SU-DHL-6 (cell line): ENCODE results near the gene FIGN.

Experiments
- H2AFZ ChIP-seq: fragments of 200-600 bp; sonication (generic); 2 replicates; pipeline ENCODE4 v1.6.1; 2014; ENCODE audit warnings: low read depth, mild to moderate bottlenecking, moderate library complexity, mixed read lengths, antibody characterized with exemption, low read length; ENCODE audit not compliant: severe bottlenecking
- H3F3A ChIP-seq: fragments of 200-600 bp; shearing (Covaris generic); 2 replicates; pipeline ENCODE4 v1.6.0; 2016; ENCODE audit warnings: antibody characterized with exemption, mild to moderate bottlenecking; ENCODE audit not compliant: insufficient read depth
- H3K27ac ChIP-seq: fragments of 200-600 bp; sonication (generic); 2 replicates; pipeline ENCODE4 v1.5.1; 2016; ENCODE audit warnings: low read depth, mild to moderate bottlenecking, low read length, moderate library complexity, mixed read lengths
- H3K27me3 ChIP-seq: fragments of 200-600 bp; sonication (generic), shearing (Covaris generic); 2 replicates; pipeline ENCODE4 v1.6.0; 2014; ENCODE audit warnings: mild to moderate bottlenecking, low read length
- H3K36me3 ChIP-seq: fragments of 200-600 bp; sonication (generic); 2 replicates; pipeline ENCODE4 v1.6.1; 2014; ENCODE audit warnings: mild to moderate bottlenecking, low read length, mixed read lengths
- H3K4me2 ChIP-seq: fragments of 300-600, 200-600 bp; shearing (Covaris generic), sonication (generic); 2 replicates; pipeline ENCODE4 v1.6.0; 2014; ENCODE audit warnings: low read length, low read depth, mild to moderate bottlenecking; ENCODE audit not compliant: poor library complexity, severe bottlenecking
- H3K4me3 ChIP-seq: fragments of 200-600 bp; sonication (generic); 2 replicates; pipeline ENCODE4 v1.5.1; 2014; ENCODE audit warnings: antibody characterized with exemption, low read length, mild to moderate bottlenecking, mixed read lengths; ENCODE audit not compliant: insufficient read depth, poor library complexity, severe bottlenecking
- H3K79me2 ChIP-seq: fragments of 200-600 bp; sonication (generic); 2 replicates; pipeline ENCODE4 v1.6.1; 2014; ENCODE audit warnings: mild to moderate bottlenecking, low read length, moderate library complexity; ENCODE audit not compliant: insufficient read depth
- H3K9ac ChIP-seq: fragments of 200-600 bp; sonication (generic); 2 replicates; pipeline ENCODE4 v1.7.0; 2014; ENCODE audit warnings: mild to moderate bottlenecking, low read length
- H3K9me2 ChIP-seq: fragments of 200-600 bp; sonication (generic); replicated peaks from 2 replicates; pipeline ENCODE4 v1.6.1; 2014; ENCODE audit warnings: low read length; ENCODE audit not compliant: insufficient read depth
- H3K9me3 ChIP-seq: fragments of 200-600 bp; sonication (generic); 2 replicates; pipeline ENCODE4 v1.6.1; 2014; ENCODE audit warnings: low read length, mixed read lengths; ENCODE audit not compliant: insufficient read depth
- H4K20me1 ChIP-seq: fragments of 200-600 bp; sonication (generic); 2 replicates; pipeline ENCODE4 v1.6.1; 2014; ENCODE audit warnings: low read depth, mild to moderate bottlenecking, antibody characterized with exemption, low read length, moderate library complexity, mixed read lengths
- EZH2phosphoT487 ChIP-seq: fragments of 200-600 bp; sonication (generic), shearing (Covaris generic); conservative IDR thresholded peaks from 2 replicates; pipeline ENCODE4 v1.6.1; 2018; ENCODE audit warnings: mild to moderate bottlenecking, antibody characterized with exemption, low read length, moderate library complexity, mixed read lengths
- TF ChIP-seq, protein P1 (sequence below): fragments of 200-600 bp; sonication (generic); IDR thresholded peaks from one replicate; pipeline ENCODE4 v1.5.1; 2017; ENCODE audit warnings: antibody characterized with exemption, mild to moderate bottlenecking, low read length, moderate library complexity; ENCODE audit not compliant: insufficient read depth, poor library complexity, severe bottlenecking

Gene FIGN

DNA sequence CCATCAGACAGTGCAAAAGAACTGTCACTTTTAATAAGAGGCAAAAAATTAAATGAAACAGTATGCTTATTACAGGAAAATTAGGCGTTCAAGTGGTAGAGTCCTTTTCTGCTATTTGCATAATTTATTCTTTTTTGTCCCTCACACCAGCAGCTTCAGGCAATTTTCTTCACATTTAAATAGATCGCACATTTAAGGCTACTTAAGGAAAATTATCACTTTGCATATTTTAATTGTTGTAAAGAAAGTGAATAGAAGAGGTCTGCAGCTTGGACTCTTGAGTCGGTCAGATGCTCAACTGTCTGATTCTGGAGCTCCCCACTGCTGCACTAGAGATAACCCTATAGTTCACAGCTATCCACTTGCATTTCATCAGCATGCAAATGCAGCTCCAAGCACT lies 141.3 kb downstream of the FIGN start:
- Histone ChIP-seq H3F3A (no peaks in the 10 kb centered on the region), H3K4me2 (no peak overlapping the region), H3K27me3 (no peaks in the 10 kb centered on the region), H3K9ac (no peak overlapping the region), H2AFZ (no peak overlapping the region), H3K79me2 (no peaks in the 10 kb centered on the region), H3K9me3 (no peaks in the 10 kb centered on the region), H3K27ac (no peak overlapping the region), H3K36me3 (no peaks in the 10 kb centered on the region), H4K20me1 (no peaks in the 10 kb centered on the region), H3K4me3 (no peak overlapping the region), H3K9me2 (no peaks in the 10 kb centered on the region)
- TF ChIP-seq EZH2phosphoT487, result no peak
- TF ChIP-seq, protein P1, sequence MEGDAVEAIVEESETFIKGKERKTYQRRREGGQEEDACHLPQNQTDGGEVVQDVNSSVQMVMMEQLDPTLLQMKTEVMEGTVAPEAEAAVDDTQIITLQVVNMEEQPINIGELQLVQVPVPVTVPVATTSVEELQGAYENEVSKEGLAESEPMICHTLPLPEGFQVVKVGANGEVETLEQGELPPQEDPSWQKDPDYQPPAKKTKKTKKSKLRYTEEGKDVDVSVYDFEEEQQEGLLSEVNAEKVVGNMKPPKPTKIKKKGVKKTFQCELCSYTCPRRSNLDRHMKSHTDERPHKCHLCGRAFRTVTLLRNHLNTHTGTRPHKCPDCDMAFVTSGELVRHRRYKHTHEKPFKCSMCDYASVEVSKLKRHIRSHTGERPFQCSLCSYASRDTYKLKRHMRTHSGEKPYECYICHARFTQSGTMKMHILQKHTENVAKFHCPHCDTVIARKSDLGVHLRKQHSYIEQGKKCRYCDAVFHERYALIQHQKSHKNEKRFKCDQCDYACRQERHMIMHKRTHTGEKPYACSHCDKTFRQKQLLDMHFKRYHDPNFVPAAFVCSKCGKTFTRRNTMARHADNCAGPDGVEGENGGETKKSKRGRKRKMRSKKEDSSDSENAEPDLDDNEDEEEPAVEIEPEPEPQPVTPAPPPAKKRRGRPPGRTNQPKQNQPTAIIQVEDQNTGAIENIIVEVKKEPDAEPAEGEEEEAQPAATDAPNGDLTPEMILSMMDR, result no peak

DNA sequence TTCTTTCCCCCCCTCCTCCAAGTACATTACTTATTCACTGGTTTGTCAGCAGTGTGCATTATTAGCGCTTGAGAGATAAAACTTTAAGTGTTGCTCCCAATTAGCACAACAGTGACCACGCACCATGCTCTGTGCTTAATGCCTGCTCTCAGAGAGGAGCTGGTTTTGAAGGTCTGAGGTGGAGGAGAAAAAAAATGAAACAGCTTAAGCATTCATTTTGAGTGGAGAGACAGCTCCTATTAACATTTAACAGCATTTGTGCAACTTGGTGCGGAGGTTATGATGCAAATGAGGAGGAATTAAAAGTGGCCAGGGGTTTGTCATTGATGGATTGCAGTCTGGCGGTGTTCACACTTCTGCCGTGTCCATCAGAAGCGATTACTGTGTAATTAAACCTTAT lies 141.8 kb downstream of the FIGN start:
- Histone ChIP-seq H3K4me3 (no peak overlapping the region), H3F3A (no peaks in the 10 kb centered on the region), H3K9ac (no peak overlapping the region), H2AFZ (no peak overlapping the region), H3K9me3 (no peaks in the 10 kb centered on the region), H3K27ac (no peak overlapping the region), H3K9me2 (no peaks in the 10 kb centered on the region), H3K36me3 (no peaks in the 10 kb centered on the region), H4K20me1 (no peaks in the 10 kb centered on the region), H3K27me3 (no peaks in the 10 kb centered on the region), H3K79me2 (no peaks in the 10 kb centered on the region), H3K4me2 (no peak overlapping the region)
- TF ChIP-seq, protein P1, result no peak
- no peak for TF ChIP-seq EZH2phosphoT487

DNA sequence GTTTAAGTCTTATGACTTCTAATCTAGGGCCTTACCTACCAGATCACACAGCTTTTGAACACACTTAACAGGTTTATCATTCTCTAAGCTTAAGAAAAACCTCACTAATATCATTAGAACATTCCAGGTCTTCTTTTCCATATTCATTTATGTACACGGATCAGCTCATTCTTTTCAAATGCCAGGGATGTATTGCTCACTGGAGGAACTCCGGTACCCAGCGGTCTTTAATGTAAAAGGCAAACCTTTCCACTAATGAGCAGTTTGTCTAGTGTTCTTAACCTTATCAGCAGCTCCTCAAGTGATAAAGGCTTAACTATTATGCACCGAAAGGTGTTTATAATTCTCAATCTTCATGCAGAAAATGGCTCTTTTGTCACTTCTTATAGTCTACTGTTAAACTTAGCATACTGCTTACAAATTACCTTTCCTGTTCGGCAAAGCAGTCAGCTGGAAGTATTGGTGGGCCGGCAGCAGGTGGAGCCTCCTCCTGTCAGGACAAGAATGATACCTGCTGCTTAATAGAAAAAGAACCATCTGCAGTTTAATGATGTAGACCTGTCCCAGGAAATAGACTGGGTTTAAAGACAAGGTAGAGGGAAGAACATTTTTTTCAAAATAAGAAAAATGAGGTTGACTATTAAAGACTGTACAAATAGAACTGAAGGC lies 142.7 kb downstream of the FIGN start:
- H3K79me2 ChIP-seq, result no peaks in the 10 kb centered on the region
- H3K27me3 ChIP-seq, result no peaks in the 10 kb centered on the region
- TF ChIP-seq, protein P1, result no peak
- TF ChIP-seq EZH2phosphoT487, result no peak
- no peak overlapping the region for H3K4me3 ChIP-seq
- H2AFZ ChIP-seq, result no peak overlapping the region
- H3K9me3 ChIP-seq, result no peaks in the 10 kb centered on the region
- H3K27ac ChIP-seq, result no peak overlapping the region
- H3K4me2 ChIP-seq, result no peak overlapping the region
- H3K9me2 ChIP-seq, result no peaks in the 10 kb centered on the region
- no peaks in the 10 kb centered on the region for H4K20me1 ChIP-seq
- no peak overlapping the region for H3K9ac ChIP-seq
- no peaks in the 10 kb centered on the region for H3F3A ChIP-seq
- no peaks in the 10 kb centered on the region for H3K36me3 ChIP-seq
